Mesenchymal stem cell (in vitro differentiated cells and primary cell): Measurements from ENCODE around the gene CSTF3.

Source experiments
- DNase-seq: peaks from one replicate; pipeline ENCODE4 v3.0.0-alpha.2; 2013
- H2AFZ ChIP-seq: one replicate; pipeline ENCODE4 v1.6.1; 2013; ENCODE audit warnings: low read depth, mild to moderate bottlenecking, control low read depth, inconsistent platforms, low read length, moderate library complexity
- H2AK5ac ChIP-seq: 2 replicates; pipeline ENCODE4 v1.6.1; 2013; ENCODE audit warnings: low read length, moderate library complexity, mild to moderate bottlenecking, inconsistent platforms; ENCODE audit not compliant: severe bottlenecking
- H2BK120ac ChIP-seq: one replicate; pipeline ENCODE4 v1.6.1; 2013; ENCODE audit warnings: low read depth, mild to moderate bottlenecking, inconsistent platforms, low read length, moderate library complexity
- H2BK12ac ChIP-seq, 2 experiments: one replicate each; pipeline ENCODE4 v1.6.1; 2013; ENCODE audit warnings: inconsistent platforms in 2 of 2, low read length in 2 of 2, mild to moderate bottlenecking in 2 of 2, moderate library complexity in 2 of 2, control low read depth in 1 of 2
- H2BK15ac ChIP-seq: one replicate; pipeline ENCODE4 v1.6.1; 2013; ENCODE audit warnings: mild to moderate bottlenecking, low read depth, inconsistent platforms; ENCODE audit not compliant: poor library complexity, severe bottlenecking
- H2BK5ac ChIP-seq: 2 replicates; pipeline ENCODE4 v1.6.1; 2013; ENCODE audit warnings: low read depth, mild to moderate bottlenecking, low read length, control low read depth, inconsistent platforms; ENCODE audit not compliant: poor library complexity, severe bottlenecking
- H3K14ac ChIP-seq, 2 experiments: one replicate each; pipeline ENCODE4 v1.6.1; 2013; ENCODE audit warnings: inconsistent platforms in 2 of 2, low read length in 2 of 2, control low read depth in 1 of 2, mild to moderate bottlenecking in 1 of 2, moderate library complexity in 1 of 2
- H3K18ac ChIP-seq, 2 experiments: one replicate each; pipeline ENCODE4 v1.6.1; 2013; ENCODE audit warnings: inconsistent platforms in 2 of 2, low read length in 2 of 2, control low read depth in 1 of 2, low read depth in 1 of 2, mild to moderate bottlenecking in 1 of 2
- H3K23ac ChIP-seq, 2 experiments: one replicate each; pipeline ENCODE4 v1.6.1; 2013; ENCODE audit warnings: inconsistent platforms in 2 of 2, low read length in 2 of 2, mild to moderate bottlenecking in 2 of 2, moderate library complexity in 2 of 2, control low read depth in 1 of 2
- H3K27ac ChIP-seq: 2 replicates; pipeline ENCODE4 v1.5.1; 2013; ENCODE audit warnings: mild to moderate bottlenecking, moderate library complexity, low read length, control low read depth, inconsistent platforms; ENCODE audit not compliant: poor library complexity, severe bottlenecking
- H3K27me3 ChIP-seq, 2 experiments: 2 replicates each; pipeline versions ENCODE4 v1.6.1 to v1.7.0; 2013; ENCODE audit warnings: low read length in 2 of 2, mild to moderate bottlenecking in 2 of 2, moderate library complexity in 2 of 2, control low read depth in 1 of 2, inconsistent platforms in 1 of 2; ENCODE audit not compliant: control insufficient read depth in 1 of 2, insufficient read depth in 1 of 2
- H3K36me3 ChIP-seq, 2 experiments: 2 replicates each; pipeline versions ENCODE4 v1.6.1 to v1.7.0; 2013; ENCODE audit warnings: low read length in 2 of 2, control low read depth in 1 of 2, inconsistent platforms in 1 of 2, low read depth in 1 of 2, mild to moderate bottlenecking in 1 of 2; ENCODE audit not compliant: insufficient read depth in 2 of 2, control insufficient read depth in 1 of 2
- H3K4ac ChIP-seq, 2 experiments: one replicate each; pipeline ENCODE4 v1.6.1; 2013; ENCODE audit warnings: inconsistent platforms in 2 of 2, low read length in 2 of 2, mild to moderate bottlenecking in 2 of 2, moderate library complexity in 2 of 2, control low read depth in 1 of 2, low read depth in 1 of 2
- H3K4me1 ChIP-seq: 2 replicates; pipeline ENCODE4 v1.6.1; 2013; ENCODE audit warnings: low read depth, low read length, control low read depth; ENCODE audit not compliant: control insufficient read depth, insufficient read depth
- H3K4me2 ChIP-seq: 2 replicates; pipeline ENCODE4 v1.6.1; 2013; ENCODE audit warnings: low read length, mild to moderate bottlenecking, inconsistent platforms; ENCODE audit not compliant: poor library complexity, severe bottlenecking
- H3K4me3 ChIP-seq, 2 experiments: 2 replicates each; pipeline versions ENCODE4 v1.5.1 to v1.7.0; 2013; ENCODE audit warnings: low read length in 2 of 2, mild to moderate bottlenecking in 2 of 2, control low read depth in 1 of 2, low read depth in 1 of 2; ENCODE audit not compliant: insufficient read depth in 1 of 2
- H3K79me1 ChIP-seq: replicated peaks from 2 replicates; pipeline ENCODE4 v1.6.1; 2013; ENCODE audit warnings: mild to moderate bottlenecking, control low read depth, low read length, inconsistent platforms; ENCODE audit not compliant: poor library complexity, severe bottlenecking
- H3K9ac ChIP-seq: 2 replicates; pipeline ENCODE4 v1.7.0; 2013; ENCODE audit warnings: mild to moderate bottlenecking, low read length, moderate library complexity
- H3K9me3 ChIP-seq: 2 replicates; pipeline ENCODE4 v1.7.0; 2013; ENCODE audit warnings: mild to moderate bottlenecking, low read length; ENCODE audit not compliant: control insufficient read depth
- H4K8ac ChIP-seq: one replicate; pipeline ENCODE4 v1.6.1; 2013; ENCODE audit warnings: inconsistent platforms, mild to moderate bottlenecking, low read length, moderate library complexity
- H4K91ac ChIP-seq: one replicate; pipeline ENCODE4 v1.6.1; 2013; ENCODE audit warnings: mild to moderate bottlenecking, low read length, inconsistent platforms
- WGBS: methylation state at CpG from one replicate; pipeline ENCODE4 v1.1.7; 2013; ENCODE audit warnings: mixed read lengths; 5-methylcytosine and 5-hydroxymethylcytosine counted together

The CSTF3 gene

DNA sequence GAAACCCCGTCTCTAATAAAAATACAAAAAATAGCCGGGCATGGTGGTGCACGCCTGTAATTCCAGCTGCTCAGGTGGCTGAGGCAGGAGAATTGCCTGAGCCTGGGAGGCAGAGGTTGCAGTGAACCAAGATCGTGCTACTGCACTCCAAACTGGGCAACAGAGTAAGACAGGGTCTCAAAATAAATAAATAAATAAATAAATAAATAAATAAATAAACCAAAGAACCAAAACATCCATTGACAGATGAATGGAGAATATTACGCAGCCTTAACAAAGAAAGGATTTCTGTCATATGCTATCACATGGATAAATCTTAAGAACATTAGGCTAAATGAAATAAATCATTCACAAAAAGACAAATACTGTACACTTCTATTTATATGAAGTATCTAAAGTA, 11.1 kb upstream of the CSTF3 start:
- H3K36me3 ChIP-seq, result no peaks in the 10 kb centered on the region

DNA sequence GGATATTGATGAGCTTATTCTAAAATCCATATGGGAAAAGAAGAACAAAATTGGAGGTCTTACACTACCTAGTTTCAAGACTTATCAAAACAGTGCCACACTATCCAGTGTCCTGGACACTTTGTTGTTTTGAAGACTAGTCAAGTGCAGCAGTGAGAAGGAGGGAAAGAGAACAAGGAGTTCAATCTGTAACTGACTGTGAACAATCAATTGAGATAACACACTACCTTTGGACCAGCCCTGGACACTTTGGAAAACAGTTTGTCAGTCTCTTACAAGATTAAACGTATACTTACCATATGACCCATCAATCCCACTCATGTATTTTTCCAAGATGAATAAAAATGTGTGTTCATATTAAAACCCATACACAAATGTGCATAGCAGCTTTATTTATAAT, 10.0 kb upstream of the CSTF3 start:
- H3K18ac ChIP-seq, result no peak overlapping the region
- no peak overlapping the region for H3K23ac ChIP-seq
- H4K91ac ChIP-seq, result no peak overlapping the region
- no peak for DNase-seq
- no peaks in the 10 kb centered on the region for H3K27me3 ChIP-seq
- no peak overlapping the region for H3K27ac ChIP-seq
- no peak overlapping the region for H3K4me2 ChIP-seq
- H2AK5ac ChIP-seq, result no peak overlapping the region
- H3K9ac ChIP-seq, result no peak overlapping the region
- no peak overlapping the region for H2BK15ac ChIP-seq
- H2BK5ac ChIP-seq, result no peak overlapping the region
- H3K9me3 ChIP-seq, result no peaks in the 10 kb centered on the region
- H3K79me1 ChIP-seq, result peaks cover 3% of the 10 kb centered on the region
- no peak overlapping the region for H2BK12ac ChIP-seq
- H3K4me3 ChIP-seq, result no peak overlapping the region
- WGBS, result no CpG with 5 or more reads among the region's 1 CpG
- no peak overlapping the region for H2AFZ ChIP-seq
- no peaks in the 10 kb centered on the region for H3K4me1 ChIP-seq
- H4K8ac ChIP-seq, result no peak overlapping the region
- H3K4ac ChIP-seq, result no peak overlapping the region
- H2BK120ac ChIP-seq, result no peak overlapping the region
- no peaks in the 10 kb centered on the region for H3K36me3 ChIP-seq
- no peak overlapping the region for H3K14ac ChIP-seq

More for the DNA sequence above, 11.1 kb upstream of the CSTF3 start:
- Histone ChIP-seq H3K14ac (no peak overlapping the region), H3K18ac (no peak overlapping the region), H2BK15ac (no peak overlapping the region), H3K4me1 (no peaks in the 10 kb centered on the region), H2BK5ac (no peak overlapping the region), H3K9me3 (no peaks in the 10 kb centered on the region), H3K23ac (no peak overlapping the region), H3K27ac (no peak overlapping the region), H3K27me3 (no peaks in the 10 kb centered on the region), H2BK120ac (no peak overlapping the region), H3K4me2 (no peak overlapping the region), H4K8ac (no peak overlapping the region), H3K4ac (no peak overlapping the region), H2BK12ac (no peak overlapping the region), H3K79me1 (peaks cover 3% of the 10 kb centered on the region), H4K91ac (no peak overlapping the region), H3K9ac (no peak overlapping the region), H2AK5ac (no peak overlapping the region), H2AFZ (no peak overlapping the region), H3K4me3 (peak overlapping the region in 1 of 2 experiments; percentile 16)
- WGBS, result 96% methylated on average over 3 of the region's 5 CpGs
- DNase-seq, result no peak

DNA sequence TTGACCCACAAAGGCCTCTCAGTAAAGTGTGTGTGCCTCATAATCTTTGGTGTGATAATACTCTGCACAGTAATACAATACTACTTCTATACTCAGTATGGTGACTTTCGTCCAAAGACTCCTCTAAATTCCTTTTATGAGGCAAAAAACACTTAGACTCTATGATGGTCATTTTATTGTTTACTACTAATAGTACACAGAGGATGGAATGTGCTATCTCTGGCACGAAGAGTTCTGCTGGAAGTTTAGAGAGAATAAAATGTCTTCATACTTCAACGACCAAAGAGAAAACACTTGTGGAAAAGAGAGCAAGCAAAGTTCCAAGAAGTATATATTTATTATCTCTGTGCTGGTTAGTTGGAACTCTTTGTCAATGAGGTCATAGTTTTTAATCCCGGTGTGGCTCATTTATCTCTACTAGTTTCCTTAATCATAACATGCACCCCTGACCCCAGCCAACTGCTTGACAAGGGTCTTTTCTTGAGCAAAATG, 7.5 kb upstream of the CSTF3 start:
- Histone ChIP-seq H2AK5ac (no peak overlapping the region), H2BK5ac (no peak overlapping the region), H2BK12ac (no peak overlapping the region), H3K27me3 (no peaks in the 10 kb centered on the region), H3K4me1 (no peaks in the 10 kb centered on the region), H3K9ac (peak overlapping the region; percentile 53), H3K36me3 (no peaks in the 10 kb centered on the region), H3K4ac (no peak overlapping the region), H3K4me2 (no peak overlapping the region), H2BK120ac (no peak overlapping the region), H2BK15ac (no peak overlapping the region), H3K4me3 (no peak overlapping the region), H3K9me3 (no peaks in the 10 kb centered on the region), H4K8ac (no peak overlapping the region), H3K18ac (no peak overlapping the region), H4K91ac (no peak overlapping the region), H3K14ac (no peak overlapping the region), H3K79me1 (peaks cover 5% of the 10 kb centered on the region), H3K27ac (no peak overlapping the region), H3K23ac (no peak overlapping the region), H2AFZ (no peak overlapping the region)
- peak; percentile 84 for DNase-seq
- no CpG with 5 or more reads among the region's 4 CpGs for WGBS

DNA sequence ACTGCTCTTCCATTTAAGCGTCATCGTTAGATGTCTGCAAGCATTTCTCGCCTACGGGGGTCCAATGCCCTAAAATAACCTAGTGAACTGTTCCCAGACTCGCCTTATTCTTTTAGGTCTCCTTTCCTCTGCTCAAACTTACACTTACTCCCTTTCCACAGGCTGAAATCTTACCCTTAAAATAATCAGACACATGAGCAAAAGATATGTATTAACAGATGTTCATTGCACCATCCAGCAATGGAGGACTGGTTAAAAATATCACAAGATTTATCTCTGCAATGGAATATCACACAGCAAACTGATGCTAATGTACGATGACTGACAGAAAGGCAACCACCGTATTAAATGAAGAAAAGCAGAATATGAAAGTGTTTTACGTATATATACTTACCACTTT, 1.6 kb upstream of the CSTF3 start:
- Histone ChIP-seq H2BK15ac (no peak overlapping the region), H3K4ac (no peak overlapping the region), H3K27me3 (no peaks in the 10 kb centered on the region), H3K14ac (no peak overlapping the region), H3K4me1 (peaks cover 8% of the 10 kb centered on the region), H3K79me1 (peaks cover 10% of the 10 kb centered on the region), H3K36me3 (peaks cover 0 to 7% of the 10 kb centered on the region in 2 experiments), H3K9me3 (no peaks in the 10 kb centered on the region), H3K4me2 (no peak overlapping the region), H3K4me3 (no peak overlapping the region), H3K27ac (no peak overlapping the region), H2BK5ac (no peak overlapping the region), H3K9ac (no peak overlapping the region), H2BK12ac (no peak overlapping the region), H2AK5ac (no peak overlapping the region), H2BK120ac (no peak overlapping the region), H4K91ac (no peak overlapping the region), H4K8ac (no peak overlapping the region), H3K23ac (no peak overlapping the region), H2AFZ (no peak overlapping the region), H3K18ac (no peak overlapping the region)
- no peak for DNase-seq
- 96% methylated on average over 5 of the region's 8 CpGs for WGBS
